GM12873 (cell line): ENCODE measurements around the gene SERPINA4.

Source experiments
- CTCF ChIP-seq: IDR thresholded peaks from 2 replicates; pipeline ENCODE4 v1.5.1; 2012; ENCODE audit warnings: low read depth, mild to moderate bottlenecking, moderate library complexity, low read length, control low read depth; ENCODE audit not compliant: insufficient read depth; ENCODE audit errors: missing control alignments

SERPINA4 gene

GRCh38 chr14:94595912-94596311 lies 34.7 kb downstream of the SERPINA4 start:
- no peak for TF ChIP-seq CTCF

GRCh38 chr14:94596361-94596760 lies 35.1 kb downstream of the SERPINA4 start:
- no peak for TF ChIP-seq CTCF

- TF ChIP-seq CTCF, result no peak
Measured at GRCh38 chr14:94597788-94598187, 36.5 kb downstream of the SERPINA4 start.

GRCh38 chr14:94598506-94598815 lies 37.2 kb downstream of the SERPINA4 start:
- no peak for TF ChIP-seq CTCF

GRCh38 chr14:94598816-94599655 lies 37.8 kb downstream of the SERPINA4 start:
- TF ChIP-seq CTCF, result no peak

GRCh38 chr14:94599656-94600004 lies 38.4 kb downstream of the SERPINA4 start:
- no peak for TF ChIP-seq CTCF

GRCh38 chr14:94600148-94600545 lies 38.9 kb downstream of the SERPINA4 start:
- TF ChIP-seq CTCF, result no peak

GRCh38 chr14:94601884-94602391 lies 40.7 kb downstream of the SERPINA4 start:
- TF ChIP-seq CTCF, result no peak
